Stimulated activated CD4-positive, alpha-beta T cell treated with anti-CD3 and anti-CD28 coated beads, Interleukin-1b, Interleukin-23, amount 100 ng/mL, for 1 hour (primary cell): Measurements from ENCODE around the gene UNC13A.

Experiments used
- DNase-seq, 2 donors: peaks; one replicate each; pipeline ENCODE4 v3.0.0-alpha.2; 2020; ENCODE audit warnings: low read depth in 2 of 2

The UNC13A gene

GRCh38 chr19:17687857-17688784, at the start of gene UNC13A:
Gene UNC13A (minus strand): TSS chr19:17688354. CDS start chr19:17688199, 155 bp downstream.
- DNase-seq: peak in 1 of 2 donors; percentile 27

- DNase-seq: no peak
Measured at GRCh38 chr19:17737690-17738153, 49.6 kb upstream of the UNC13A start.

- no peak for DNase-seq
Measured at GRCh38 chr19:17735410-17735809, 47.3 kb upstream of the UNC13A start.

GRCh38 chr19:17734146-17734545, 46.0 kb upstream of the UNC13A start:
- no peak for DNase-seq

- DNase-seq: no peak
Measured at GRCh38 chr19:17733127-17733526, 45.0 kb upstream of the UNC13A start.

GRCh38 chr19:17727843-17728242, 39.7 kb upstream of the UNC13A start:
- no peak for DNase-seq

- no peak for DNase-seq
Measured at GRCh38 chr19:17726964-17727773, 39.0 kb upstream of the UNC13A start.

GRCh38 chr19:17726136-17726741, 38.1 kb upstream of the UNC13A start:
- no peak for DNase-seq

- DNase-seq: no peak
Measured at GRCh38 chr19:17725422-17726078, 37.4 kb upstream of the UNC13A start.

GRCh38 chr19:17724655-17725054, 36.5 kb upstream of the UNC13A start:
- DNase-seq: no peak

- no peak for DNase-seq
Measured at GRCh38 chr19:17722655-17723240, 34.6 kb upstream of the UNC13A start.

GRCh38 chr19:17721821-17722220, 33.7 kb upstream of the UNC13A start:
- DNase-seq: no peak

- no peak for DNase-seq
Measured at GRCh38 chr19:17721111-17721628, 33.0 kb upstream of the UNC13A start.

- DNase-seq: no peak
Measured at GRCh38 chr19:17720440-17720839, 32.3 kb upstream of the UNC13A start.

GRCh38 chr19:17719730-17720400, 31.7 kb upstream of the UNC13A start:
- peak in 1 of 2 donors; percentile 16 for DNase-seq

GRCh38 chr19:17718947-17719711, 31.0 kb upstream of the UNC13A start, which contains the start of gene MAP1S:
Gene MAP1S (plus strand): TSS chr19:17719480. CDS start chr19:17719503, 23 bp downstream.
- peak in 1 of 2 donors; percentile 52 for DNase-seq

- no peak for DNase-seq
Measured at GRCh38 chr19:17718550-17718946, 30.4 kb upstream of the UNC13A start.

- no peak for DNase-seq
Measured at GRCh38 chr19:17716309-17716929, 28.3 kb upstream of the UNC13A start.

- DNase-seq: no peak
Measured at GRCh38 chr19:17711851-17712250, 23.7 kb upstream of the UNC13A start.
